ENCODE results near the gene RASGRF1.

RASGRF1 gene

GRCh38 chr15:79093352-79093935 is 2.9 kb upstream of the RASGRF1 start:
- no peak for FAIRE-seq

GRCh38 chr15:79092382-79092781 is 1.8 kb upstream of the RASGRF1 start:
- FAIRE-seq = no peak

- no peak for FAIRE-seq
Observed at GRCh38 chr15:79091204-79091867, 756 bp upstream of the RASGRF1 start.

GRCh38 chr15:79089890-79090486 is 592 bp downstream of the RASGRF1 start:
- FAIRE-seq = no peak

GRCh38 chr15:79089331-79089889 is 1.2 kb downstream of the RASGRF1 start:
- no peak for FAIRE-seq

- FAIRE-seq = no peak
Observed at GRCh38 chr15:79088426-79089205, 2.0 kb downstream of the RASGRF1 start.

GRCh38 chr15:79086814-79087213 is 3.8 kb downstream of the RASGRF1 start:
- FAIRE-seq = no peak

- no peak for FAIRE-seq
Observed at GRCh38 chr15:79084308-79084968, 6.1 kb downstream of the RASGRF1 start.

- no peak for FAIRE-seq
Observed at GRCh38 chr15:79083154-79083553, 7.4 kb downstream of the RASGRF1 start.

GRCh38 chr15:79082363-79083070 is 8.1 kb downstream of the RASGRF1 start:
- no peak for FAIRE-seq

- no peak for FAIRE-seq
Observed at GRCh38 chr15:79078763-79079410, 11.7 kb downstream of the RASGRF1 start.

GRCh38 chr15:79078003-79078402 is 12.6 kb downstream of the RASGRF1 start:
- FAIRE-seq = no peak

GRCh38 chr15:79076661-79077060 is 13.9 kb downstream of the RASGRF1 start:
- FAIRE-seq = no peak

- FAIRE-seq = no peak
Observed at GRCh38 chr15:79075256-79075655, 15.3 kb downstream of the RASGRF1 start.

GRCh38 chr15:79073336-79073735 is 17.2 kb downstream of the RASGRF1 start:
- no peak for FAIRE-seq

GRCh38 chr15:79071901-79072300 is 18.7 kb downstream of the RASGRF1 start:
- FAIRE-seq = no peak

- FAIRE-seq = no peak
Observed at GRCh38 chr15:79068790-79069189, 21.8 kb downstream of the RASGRF1 start.

- FAIRE-seq = no peak
Observed at GRCh38 chr15:79067969-79068368, 22.6 kb downstream of the RASGRF1 start.

- no peak for FAIRE-seq
Observed at GRCh38 chr15:79067072-79067833, 23.3 kb downstream of the RASGRF1 start.

GRCh38 chr15:79066391-79067071 is 24.0 kb downstream of the RASGRF1 start:
- no peak for FAIRE-seq

Measured in G401.6 (cell line).